HG02571 (cell line): ENCODE data around the gene AANAT.
A peak's percentile ranks its signal among the peaks of the same experiment; 100 is the strongest.

Experiments
- ATAC-seq: cut with Tn5 transposase; IDR thresholded peaks from one replicate; pipeline ENCODE4 v1.9.1; 2021; ENCODE audit warnings: mild to moderate bottlenecking, moderate library complexity; ENCODE audit not compliant: unreplicated experiment

The AANAT gene

GRCh38 chr17:76485569-76485968, 18.2 kb downstream of the AANAT start:
- ATAC-seq, result no peak

- ATAC-seq, result no peak
Measured at GRCh38 chr17:76487451-76488192, 20.2 kb downstream of the AANAT start.

- ATAC-seq, result no peak
Measured at GRCh38 chr17:76490112-76490710, 22.8 kb downstream of the AANAT start.

GRCh38 chr17:76491271-76492122, 24.1 kb downstream of the AANAT start:
- ATAC-seq, result no peak

GRCh38 chr17:76492123-76492988, 25.0 kb downstream of the AANAT start:
- peak; percentile 48 for ATAC-seq

- peak; percentile 38 for ATAC-seq
Measured at GRCh38 chr17:76492989-76493501, 25.6 kb downstream of the AANAT start.

GRCh38 chr17:76493505-76494167, 26.2 kb downstream of the AANAT start:
- no peak for ATAC-seq

GRCh38 chr17:76495663-76496400, 28.4 kb downstream of the AANAT start:
- ATAC-seq, result no peak

GRCh38 chr17:76496464-76496863, 29.1 kb downstream of the AANAT start:
- ATAC-seq, result no peak

- no peak for ATAC-seq
Measured at GRCh38 chr17:76497699-76497978, 30.2 kb downstream of the AANAT start.

- ATAC-seq, result no peak
Measured at GRCh38 chr17:76497979-76498875, 30.8 kb downstream of the AANAT start.

GRCh38 chr17:76498876-76499251, 31.5 kb downstream of the AANAT start:
- no peak for ATAC-seq

GRCh38 chr17:76499267-76499667, 31.9 kb downstream of the AANAT start:
- no peak for ATAC-seq

GRCh38 chr17:76500074-76500746, 32.8 kb downstream of the AANAT start:
- ATAC-seq, result no peak

- peak; percentile 3 for ATAC-seq
Measured at GRCh38 chr17:76500747-76501017, 33.3 kb downstream of the AANAT start.

- ATAC-seq, result peak; percentile 65
Measured at GRCh38 chr17:76501018-76501826, 33.8 kb downstream of the AANAT start, which contains the start of gene RHBDF2. Gene RHBDF2 (minus strand): TSS chr17:76501423. CDS start chr17:76481524, 19,899 bp downstream.

GRCh38 chr17:76501827-76502307, 34.5 kb downstream of the AANAT start:
- no peak for ATAC-seq
